H1 (cell line): ENCODE data around the gene RGS16. TPM values are rescaled to one million over a fixed set of nuclear protein-coding genes. Genes with fewer than 3 reads are reported as not detected.

Experiments
- CTCF ChIA-PET: fragments of 300-600 bp; sonication (Branson Sonifier 250); formaldehyde crosslinking; loops from one replicate; lab custom pipeline; 2021; ENCODE audit not compliant: partially characterized antibody; lab: Charles Lee
- POLR2A ChIA-PET: fragments of 300-600 bp; sonication (Branson Sonifier 250); formaldehyde crosslinking; loops from one replicate; lab custom pipeline; 2021; ENCODE audit warnings: inconsistent platforms; ENCODE audit not compliant: partially characterized antibody; lab: Charles Lee
- DNase-seq, 2 experiments: peaks; one replicate each; pipeline versions ENCODE4 v3.0.0 to v3.0.0-alpha.2; 2010 to 2022; ENCODE audit warnings: low spot score in 2 of 2, low read depth in 1 of 2, mixed read lengths in 1 of 2
- FAIRE-seq: peaks from 2 replicates; lab custom pipeline; 2011; peaks lifted over from hg19 to GRCh38; lab: Jason Lieb, UNC
- H2AFZ ChIP-seq: 2 replicates; pipeline ENCODE4 v1.8.1; 2012; ENCODE audit warnings: low read length, inconsistent platforms
- H2AK5ac ChIP-seq: 2 replicates; pipeline ENCODE4 v1.6.1; 2013; ENCODE audit warnings: low read depth, low read length
- H2BK120ac ChIP-seq: replicated peaks from 2 replicates; pipeline ENCODE3; 2013; ENCODE audit warnings: low read depth, low read length, inconsistent platforms
- H2BK12ac ChIP-seq: 2 replicates; pipeline ENCODE4 v1.6.1; 2013; ENCODE audit warnings: low read depth, low read length
- H2BK15ac ChIP-seq: 2 replicates; pipeline ENCODE4 v1.6.1; 2013; ENCODE audit warnings: low read length
- H2BK20ac ChIP-seq: 2 replicates; pipeline ENCODE4 v1.6.1; 2013; ENCODE audit warnings: low read length
- H2BK5ac ChIP-seq: 2 replicates; pipeline ENCODE4 v1.6.1; 2013; ENCODE audit warnings: low read depth, low read length
- H3K14ac ChIP-seq: 2 replicates; pipeline ENCODE4 v1.6.1; 2013; ENCODE audit warnings: inconsistent platforms; ENCODE audit not compliant: insufficient read length
- H3K18ac ChIP-seq: 2 replicates; pipeline ENCODE4 v1.6.1; 2013; ENCODE audit warnings: low read length; ENCODE audit errors: extremely low read depth
- H3K23ac ChIP-seq: 2 replicates; pipeline ENCODE4 v1.6.1; 2013; ENCODE audit warnings: inconsistent platforms; ENCODE audit not compliant: insufficient read length
- H3K23me2 ChIP-seq: 2 replicates; pipeline ENCODE4 v1.6.1; 2013; ENCODE audit warnings: low read depth, low read length
- H3K27ac ChIP-seq: 2 replicates; pipeline ENCODE4 v1.6.1; 2011; ENCODE audit warnings: low read depth, low read length, inconsistent platforms
- H3K27me3 ChIP-seq, 4 experiments: replicated peaks in 1 of 4; 1 replicate in 1 of 4; 2 replicates in 3 of 4; pipeline versions ENCODE4 v1.6.1 to v1.8.1; 2011 to 2013; ENCODE audit warnings: low read length in 3 of 4, mild to moderate bottlenecking in 3 of 4, inconsistent platforms in 2 of 4, mixed read lengths in 2 of 4, moderate library complexity in 1 of 4; ENCODE audit not compliant: control insufficient read depth in 3 of 4, insufficient read depth in 3 of 4; ENCODE audit errors: extremely low read depth in 1 of 4
- H3K36me3 ChIP-seq, 4 experiments: 2 replicates each; pipeline versions ENCODE4 v1.6.1 to v1.8.1; 2011 to 2013; ENCODE audit warnings: mild to moderate bottlenecking in 4 of 4, low read length in 3 of 4, moderate library complexity in 2 of 4, control low read depth in 1 of 4, inconsistent platforms in 1 of 4; ENCODE audit not compliant: insufficient read depth in 4 of 4, control insufficient read depth in 2 of 4
- H3K4ac ChIP-seq: replicated peaks from 2 replicates; pipeline ENCODE3; 2013; ENCODE audit warnings: low read length, low read depth, mixed read lengths, inconsistent platforms; ENCODE audit not compliant: insufficient read length
- H3K4me1 ChIP-seq, 4 experiments: replicated peaks in 1 of 4; 1 replicate in 1 of 4; 2 replicates in 3 of 4; pipeline versions ENCODE4 v1.6.1 to v1.8.1; 2011 to 2013; ENCODE audit warnings: low read length in 3 of 4, inconsistent platforms in 2 of 4, mixed read lengths in 1 of 4; ENCODE audit not compliant: insufficient read depth in 4 of 4, control insufficient read depth in 3 of 4
- H3K4me2 ChIP-seq, 2 experiments: 2 replicates each; pipeline versions ENCODE4 v1.6.1 to v1.8.1; 2011 to 2013; ENCODE audit warnings: low read depth in 2 of 2, low read length in 2 of 2, control low read depth in 1 of 2, inconsistent platforms in 1 of 2, mild to moderate bottlenecking in 1 of 2; ENCODE audit not compliant: insufficient read depth in 1 of 2
- H3K4me3 ChIP-seq, 4 experiments: fragments of 200-600, 300-600 bp in 1 of 4; sonication (generic), shearing (Covaris generic), sonication (Bioruptor Twin) in 1 of 4; 2 replicates each; pipeline versions ENCODE4 v1.5.1 to v1.8.1; 2011 to 2016; ENCODE audit warnings: low read length in 4 of 4, low read depth in 3 of 4, control low read depth in 2 of 4, inconsistent platforms in 2 of 4, mild to moderate bottlenecking in 2 of 4, mixed read lengths in 1 of 4, moderate library complexity in 1 of 4; ENCODE audit not compliant: insufficient read depth in 2 of 4; ENCODE audit errors: extremely low read depth in 1 of 4
- H3K56ac ChIP-seq: replicated peaks from 2 replicates; pipeline ENCODE3; 2013; ENCODE audit warnings: low read depth, mild to moderate bottlenecking, mixed read lengths, low read length, inconsistent platforms; ENCODE audit not compliant: insufficient read length
- H3K79me1 ChIP-seq: 2 replicates; pipeline ENCODE4 v1.6.1; 2013; ENCODE audit warnings: low read depth, low read length, control low read depth
- H3K79me2 ChIP-seq, 2 experiments: 2 replicates each; pipeline versions ENCODE4 v1.6.1 to v1.8.1; 2012 to 2013; ENCODE audit warnings: low read length in 2 of 2, mild to moderate bottlenecking in 2 of 2, inconsistent platforms in 1 of 2; ENCODE audit not compliant: insufficient read depth in 2 of 2, control insufficient read depth in 1 of 2
- H3K9ac ChIP-seq, 4 experiments: replicated peaks in 1 of 4; 1 replicate in 1 of 4; 2 replicates in 3 of 4; pipeline versions ENCODE4 v1.6.1 to v1.8.1; 2011 to 2013; ENCODE audit warnings: low read depth in 3 of 4, low read length in 3 of 4, control low read depth in 2 of 4, mild to moderate bottlenecking in 2 of 4, moderate library complexity in 2 of 4, inconsistent platforms in 1 of 4; ENCODE audit errors: extremely low read depth in 1 of 4
- H3K9me3 ChIP-seq, 2 experiments: 2 replicates each; pipeline versions ENCODE4 v1.6.1 to v1.8.1; 2012 to 2013; ENCODE audit warnings: mild to moderate bottlenecking in 2 of 2, moderate library complexity in 2 of 2, control low read depth in 1 of 2, inconsistent platforms in 1 of 2, low read depth in 1 of 2, low read length in 1 of 2, mixed read lengths in 1 of 2; ENCODE audit not compliant: insufficient read depth in 2 of 2
- H4K20me1 ChIP-seq, 2 experiments: replicated peaks in 1 of 2; 2 replicates each; pipeline versions ENCODE3 to v1.8.1; 2011 to 2013; ENCODE audit warnings: inconsistent platforms in 2 of 2, low read length in 2 of 2, mild to moderate bottlenecking in 1 of 2; ENCODE audit not compliant: insufficient read depth in 2 of 2, control insufficient read depth in 1 of 2
- H4K5ac ChIP-seq: 2 replicates; pipeline ENCODE4 v1.6.1; 2013; ENCODE audit warnings: low read length, low read depth, mixed read lengths, inconsistent platforms; ENCODE audit not compliant: insufficient read length
- H4K8ac ChIP-seq: 2 replicates; pipeline ENCODE4 v1.8.0; 2013; ENCODE audit warnings: mild to moderate bottlenecking, moderate library complexity, low read length, inconsistent platforms; ENCODE audit not compliant: insufficient read depth; ENCODE audit errors: extremely low read depth
- H4K91ac ChIP-seq: replicated peaks from 2 replicates; pipeline ENCODE3; 2013; ENCODE audit warnings: low read length, mixed read lengths, inconsistent platforms; ENCODE audit not compliant: insufficient read length
- ASH2L ChIP-seq: fragments of 200-600, 300-600 bp; sonication (generic); IDR thresholded peaks from one replicate; pipeline ENCODE4 v1.7.1; 2017; ENCODE audit warnings: low read length
- BRCA1 ChIP-seq: IDR thresholded peaks from 2 replicates; pipeline ENCODE4 v1.6.1; 2012; ENCODE audit warnings: low read depth, low read length, improper control_type of control experiment
- CHD2 ChIP-seq: IDR thresholded peaks from 2 replicates; pipeline ENCODE4 v1.6.1; 2012; ENCODE audit warnings: low read length, improper control_type of control experiment
- GABPA ChIP-seq: IDR thresholded peaks from 2 replicates; pipeline ENCODE4 v1.6.1; 2011; ENCODE audit warnings: mild to moderate bottlenecking, low read length, moderate library complexity, borderline replicate concordance; ENCODE audit not compliant: insufficient read depth
- KDM1A ChIP-seq: fragments of 200-600, 300-600 bp; sonication (generic); IDR thresholded peaks from 2 replicates; pipeline ENCODE4 v1.7.1; 2016; ENCODE audit warnings: mild to moderate bottlenecking, low read length, borderline replicate concordance
- NANOG ChIP-seq: IDR thresholded peaks from 2 replicates; pipeline ENCODE4 v1.6.1; 2011; ENCODE audit warnings: low read length, low read depth, mild to moderate bottlenecking, inconsistent platforms; ENCODE audit not compliant: insufficient read depth, poor library complexity, severe bottlenecking
- SIN3A ChIP-seq, 2 experiments: IDR thresholded peaks in 1 of 2; conservative IDR thresholded peaks in 1 of 2; 2 replicates each; pipeline ENCODE4 v1.6.1; 2011 to 2012; ENCODE audit warnings: low read length in 2 of 2, improper control_type of control experiment in 1 of 2, low read depth in 1 of 2, mild to moderate bottlenecking in 1 of 2
- SRF ChIP-seq: IDR thresholded peaks from 2 replicates; pipeline ENCODE4 v1.6.1; 2011; ENCODE audit warnings: mild to moderate bottlenecking, low read depth, low read length, moderate library complexity
- TAF1 ChIP-seq: IDR thresholded peaks from 2 replicates; pipeline ENCODE4 v1.6.1; 2011; ENCODE audit warnings: mild to moderate bottlenecking, low read depth, low read length
- TCF12 ChIP-seq: IDR thresholded peaks from 2 replicates; pipeline ENCODE4 v1.6.1; 2011; ENCODE audit warnings: low read depth, mild to moderate bottlenecking, low read length
- polyA plus RNA-seq, 7 experiments: library from polyadenylated mRNA; depleted of rRNA in 3 of 7; stranded (reverse) in 5 of 7; unstranded in 2 of 7; fragments of >200 nt in 5 of 7; fragments of 200-250 nt in 2 of 7; gene quantifications; 1 replicate in 5 of 7; 2 replicates in 1 of 7; 4 replicates in 1 of 7; pipeline versions ENCODE4 v1.2.1 to v1.2.3, GENCODE V29; 2011 to 2013; ENCODE audit warnings: missing spikeins in 2 of 7, mixed read lengths in 2 of 7
- total RNA-seq: library from RNA; stranded (reverse); fragmentation: NEBNext Ultra II Directional; extraction: Animal tissue kit (Norgen Biotek cat#: 25700); gene quantifications from 2 replicates; pipeline ENCODE4 v1.2.1, GENCODE V29; 2021

The RGS16 gene
- total and polyA plus RNA-seq, 2 of the 8 experiments (the other 6 are each of a cell fraction or from before 2014, with no cell fraction given) = 5.7 to 9.8 TPM

- TF ChIP-seq CHD2 (no peak), SRF (no peak), KDM1A (no peak), TAF1 (no peak), BRCA1 (no peak), NANOG (no peak), SIN3A (conservative IDR thresholded peaks at IDR 0.05 in 1 of 2, IDR thresholded peaks at IDR 0.05 in 1 of 2; ENCODE audit: low read depth in 1 of 2, low read length in 2 of 2) (no peak), TCF12 (no peak), GABPA (no peak), ASH2L (no peak)
- no peaks in the 10 kb centered on the region for H3K23me2 ChIP-seq
- no peak overlapping the region for H2BK5ac ChIP-seq
- DNase-seq (no peak), FAIRE-seq (no peak)
- ChIA-PET CTCF (interaction anchor here (0.8 kb wide), 1 partner anchor 51 kb away, joined by 3 read pairs; no protein-coding TSS in a partner anchor), POLR2A (no interaction called here)
- no peak overlapping the region for H3K27ac ChIP-seq
- no peaks in the 10 kb centered on the region for H4K20me1 ChIP-seq
- no peak overlapping the region for H3K4me3 ChIP-seq
- no peak overlapping the region for H3K9ac ChIP-seq
- no peaks in the 10 kb centered on the region; a peak in 1 of 4 replicates for H3K9me3 ChIP-seq
- H2BK20ac ChIP-seq = no peak overlapping the region
- H2AK5ac ChIP-seq = no peak overlapping the region
- no peak overlapping the region for H2BK12ac ChIP-seq
- H3K79me1 ChIP-seq = no peaks in the 10 kb centered on the region
- no peaks in the 10 kb centered on the region for H3K4me1 ChIP-seq
- H4K8ac ChIP-seq = no peak overlapping the region
- H4K91ac ChIP-seq = no peak overlapping the region
- H3K18ac ChIP-seq = no peak overlapping the region
- H3K27me3 ChIP-seq = no peaks in the 10 kb centered on the region
- H2BK15ac ChIP-seq = no peak overlapping the region
- no peak overlapping the region for H3K14ac ChIP-seq
- H4K5ac ChIP-seq = no peak overlapping the region
- H3K4ac ChIP-seq = no peak overlapping the region
- no peak overlapping the region for H2AFZ ChIP-seq
- H3K56ac ChIP-seq = no peak overlapping the region
- H2BK120ac ChIP-seq = no peak overlapping the region
- H3K36me3 ChIP-seq = no peaks in the 10 kb centered on the region
- H3K23ac ChIP-seq = no peak overlapping the region
- H3K79me2 ChIP-seq = no peaks in the 10 kb centered on the region
- H3K4me2 ChIP-seq = no peak overlapping the region
Observed at GRCh38 chr1:182549346-182549745, 54.8 kb downstream of the RGS16 start.
